Measurements from ENCODE around the gene COL1A1.

DNA sequence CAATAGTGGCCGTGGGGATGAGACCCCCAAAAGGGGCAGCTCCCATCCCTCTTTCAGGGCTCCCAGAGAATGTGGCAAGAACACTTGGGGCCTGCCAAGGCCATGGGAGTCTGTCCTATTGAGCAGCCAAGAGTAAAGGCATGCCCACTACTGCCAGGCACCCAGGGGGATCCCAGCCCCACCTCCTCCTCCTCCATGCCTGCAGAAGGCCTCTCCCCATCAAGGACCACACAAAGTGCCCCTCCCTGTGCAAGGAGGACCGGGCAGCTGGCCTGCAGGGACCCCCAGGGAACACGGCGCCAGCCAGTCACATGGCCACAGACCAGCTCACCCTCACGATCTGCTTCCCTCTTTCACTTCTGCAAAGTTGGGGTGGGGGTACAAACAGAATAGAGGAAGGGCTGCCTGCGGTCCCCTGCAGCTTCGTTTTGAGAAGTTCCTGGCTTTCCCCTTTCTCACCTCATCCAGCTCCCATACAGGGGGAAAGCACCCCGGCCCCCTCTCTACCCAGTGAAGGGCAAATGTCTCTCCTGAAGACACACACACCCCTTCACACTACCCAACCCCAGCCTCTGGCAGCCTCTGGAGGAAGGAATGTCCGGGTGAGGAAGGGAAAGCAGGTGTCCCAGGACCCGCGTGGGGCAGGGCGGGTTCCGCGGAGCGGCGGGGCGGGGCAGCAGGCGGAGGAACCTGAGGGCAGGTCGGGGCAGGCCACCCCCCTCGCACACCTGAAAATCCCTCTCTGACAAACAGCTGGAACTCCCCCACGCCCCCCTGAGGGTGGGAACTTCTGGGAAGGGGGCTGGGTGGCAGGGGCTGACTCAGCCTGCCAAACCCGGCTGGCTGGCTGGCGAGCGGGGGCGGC, 53.0 kb downstream of the COL1A1 start:
- TF ChIP-seq, protein P1, sequence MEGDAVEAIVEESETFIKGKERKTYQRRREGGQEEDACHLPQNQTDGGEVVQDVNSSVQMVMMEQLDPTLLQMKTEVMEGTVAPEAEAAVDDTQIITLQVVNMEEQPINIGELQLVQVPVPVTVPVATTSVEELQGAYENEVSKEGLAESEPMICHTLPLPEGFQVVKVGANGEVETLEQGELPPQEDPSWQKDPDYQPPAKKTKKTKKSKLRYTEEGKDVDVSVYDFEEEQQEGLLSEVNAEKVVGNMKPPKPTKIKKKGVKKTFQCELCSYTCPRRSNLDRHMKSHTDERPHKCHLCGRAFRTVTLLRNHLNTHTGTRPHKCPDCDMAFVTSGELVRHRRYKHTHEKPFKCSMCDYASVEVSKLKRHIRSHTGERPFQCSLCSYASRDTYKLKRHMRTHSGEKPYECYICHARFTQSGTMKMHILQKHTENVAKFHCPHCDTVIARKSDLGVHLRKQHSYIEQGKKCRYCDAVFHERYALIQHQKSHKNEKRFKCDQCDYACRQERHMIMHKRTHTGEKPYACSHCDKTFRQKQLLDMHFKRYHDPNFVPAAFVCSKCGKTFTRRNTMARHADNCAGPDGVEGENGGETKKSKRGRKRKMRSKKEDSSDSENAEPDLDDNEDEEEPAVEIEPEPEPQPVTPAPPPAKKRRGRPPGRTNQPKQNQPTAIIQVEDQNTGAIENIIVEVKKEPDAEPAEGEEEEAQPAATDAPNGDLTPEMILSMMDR (IDR thresholded peaks at IDR 0.05; ENCODE audit: low read length), result no peak
- no peak for TF ChIP-seq EZH2 (IDR thresholded peaks at IDR 0.05; ENCODE audit: borderline replicate concordance, low read length)

Measured in OCI-LY1 (cell line).